Activated CD4-positive, alpha-beta memory T cell treated with anti-CD3 and anti-CD28 coated beads for 36 hours (primary cell): ENCODE measurements around the gene AOC2. TPM values are rescaled to one million over a fixed set of nuclear protein-coding genes. Genes with fewer than 3 reads are reported as not detected.

ENCODE experiments used
- CTCF ChIA-PET: fragments of 350-600 bp; sonication (Branson Sonifier 250); formaldehyde crosslinking; loops from one replicate; lab custom pipeline; 2021; ENCODE audit warnings: antibody characterized with exemption, inconsistent platforms; lab: Charles Lee
- POLR2A ChIA-PET: fragments of 350-600 bp; sonication (Branson Sonifier 250); formaldehyde crosslinking; loops from one replicate; lab custom pipeline; 2021; ENCODE audit warnings: antibody characterized with exemption; lab: Charles Lee
- DNase-seq: peaks from one replicate; pipeline ENCODE4 v3.0.0-alpha.2; 2020
- H3K27ac Mint-ChIP-seq: one replicate; pipeline ENCODE4 v1.8.0; 2021; ENCODE audit warnings: mixed read lengths
- H3K27me3 Mint-ChIP-seq: one replicate; pipeline ENCODE4 v1.8.0; 2021; ENCODE audit warnings: mixed read lengths
- H3K36me3 Mint-ChIP-seq: one replicate; pipeline ENCODE4 v1.8.0; 2021; ENCODE audit warnings: mixed read lengths
- H3K4me1 Mint-ChIP-seq: one replicate; pipeline ENCODE4 v1.8.0; 2021; ENCODE audit warnings: low read depth, mixed read lengths
- H3K4me3 Mint-ChIP-seq: one replicate; pipeline ENCODE4 v1.8.0; 2021; ENCODE audit warnings: mild to moderate bottlenecking, mixed read lengths
- H3K9me3 Mint-ChIP-seq: one replicate; pipeline ENCODE4 v1.8.0; 2021; ENCODE audit warnings: mixed read lengths
- intact Hi-C: fragments of 100-400 bp; cut with micrococcal nuclease; formaldehyde crosslinking; loops from one replicate; pipeline ENCODE4 v1.15.1; 2023
- total RNA-seq, 2 experiments: library from RNA; stranded (reverse); gene quantifications; one replicate each; pipeline ENCODE4 v1.2.3, GENCODE V29; 2021

The AOC2 gene, protein sequence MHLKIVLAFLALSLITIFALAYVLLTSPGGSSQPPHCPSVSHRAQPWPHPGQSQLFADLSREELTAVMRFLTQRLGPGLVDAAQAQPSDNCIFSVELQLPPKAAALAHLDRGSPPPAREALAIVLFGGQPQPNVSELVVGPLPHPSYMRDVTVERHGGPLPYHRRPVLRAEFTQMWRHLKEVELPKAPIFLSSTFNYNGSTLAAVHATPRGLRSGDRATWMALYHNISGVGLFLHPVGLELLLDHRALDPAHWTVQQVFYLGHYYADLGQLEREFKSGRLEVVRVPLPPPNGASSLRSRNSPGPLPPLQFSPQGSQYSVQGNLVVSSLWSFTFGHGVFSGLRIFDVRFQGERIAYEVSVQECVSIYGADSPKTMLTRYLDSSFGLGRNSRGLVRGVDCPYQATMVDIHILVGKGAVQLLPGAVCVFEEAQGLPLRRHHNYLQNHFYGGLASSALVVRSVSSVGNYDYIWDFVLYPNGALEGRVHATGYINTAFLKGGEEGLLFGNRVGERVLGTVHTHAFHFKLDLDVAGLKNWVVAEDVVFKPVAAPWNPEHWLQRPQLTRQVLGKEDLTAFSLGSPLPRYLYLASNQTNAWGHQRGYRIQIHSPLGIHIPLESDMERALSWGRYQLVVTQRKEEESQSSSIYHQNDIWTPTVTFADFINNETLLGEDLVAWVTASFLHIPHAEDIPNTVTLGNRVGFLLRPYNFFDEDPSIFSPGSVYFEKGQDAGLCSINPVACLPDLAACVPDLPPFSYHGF
- total RNA-seq, result 1 to 10 TPM; 1.7 to 2.0 TPM

DNA sequence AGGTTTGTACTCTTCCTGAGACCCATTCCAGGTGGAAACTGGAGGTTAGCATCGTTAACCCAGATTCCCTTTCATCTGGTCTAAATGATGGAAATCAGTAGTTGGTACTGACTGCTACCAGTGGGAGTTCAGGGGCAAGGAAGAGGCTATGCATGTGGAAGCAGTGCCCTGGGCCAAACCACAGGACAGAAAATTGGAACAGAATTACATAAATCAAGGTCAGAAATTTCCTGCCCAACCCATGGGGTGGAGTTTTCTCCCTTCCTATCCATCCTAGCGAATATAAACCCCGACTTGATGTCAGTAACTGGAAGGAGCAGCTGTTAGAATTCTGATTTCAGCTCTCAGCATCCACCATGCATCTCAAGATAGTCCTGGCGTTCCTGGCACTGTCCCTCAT is at the start of gene AOC2:
TSS of gene AOC2 (plus strand) at position 310 of the 400 bp plus-strand sequence. CDS start at position 357, 47 bp downstream.
- CTCF ChIA-PET, result interaction anchor here (0.6 to 5.0 kb wide), 6 partner anchors 9 to 727 kb away, joined by 3 to 25 read pairs (median 5); partner anchors contain the start of genes PSME3 and RPL27
- peaks cover 40% of the 10 kb centered on the region for H3K36me3 Mint-ChIP-seq
- no peaks in the 10 kb centered on the region for H3K9me3 Mint-ChIP-seq
- no peak within 1 kb of the TSS for H3K4me3 Mint-ChIP-seq
- DNase-seq, result no peak
- H3K27ac Mint-ChIP-seq, result no peak within 1 kb of the TSS
- no peaks in the 10 kb centered on the region for H3K27me3 Mint-ChIP-seq
- POLR2A ChIA-PET, result interaction anchor here (2.5 kb wide), 1 partner anchor 10 kb away, joined by 12 read pairs; no protein-coding TSS in a partner anchor
- intact Hi-C loops, result no loop called here
- peaks cover 16% of the 10 kb centered on the region for H3K4me1 Mint-ChIP-seq

DNA sequence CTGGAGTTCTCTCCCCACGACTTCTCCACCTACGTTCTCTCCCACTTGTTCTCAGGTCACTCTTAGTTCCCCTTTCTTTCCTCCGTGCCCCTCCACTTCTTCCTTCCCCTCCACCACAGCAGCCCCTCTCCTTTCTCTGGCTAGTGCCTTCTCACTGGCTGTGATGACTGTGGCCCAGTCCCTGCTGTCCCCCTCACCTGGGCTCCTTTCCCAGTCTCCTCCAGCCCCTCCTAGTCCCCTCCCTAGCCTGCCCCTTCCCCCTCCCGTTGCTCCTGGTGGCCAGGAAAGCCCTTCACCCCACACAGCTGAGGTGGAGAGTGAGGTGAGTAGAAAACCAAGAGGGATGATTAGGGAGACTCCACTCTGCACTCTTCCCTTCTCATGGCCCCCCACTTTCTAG is 49.3 kb upstream of the AOC2 start:
- Mint-ChIP-seq H3K4me1 (peaks cover 18% of the 10 kb centered on the region), H3K36me3 (peaks cover 4% of the 10 kb centered on the region), H3K27ac (no peak overlapping the region), H3K9me3 (no peaks in the 10 kb centered on the region), H3K27me3 (no peaks in the 10 kb centered on the region), H3K4me3 (no peak overlapping the region)
- intact Hi-C loops, result no loop called here
- ChIA-PET POLR2A (no interaction called here), CTCF (no interaction called here)
- no peak for DNase-seq

DNA sequence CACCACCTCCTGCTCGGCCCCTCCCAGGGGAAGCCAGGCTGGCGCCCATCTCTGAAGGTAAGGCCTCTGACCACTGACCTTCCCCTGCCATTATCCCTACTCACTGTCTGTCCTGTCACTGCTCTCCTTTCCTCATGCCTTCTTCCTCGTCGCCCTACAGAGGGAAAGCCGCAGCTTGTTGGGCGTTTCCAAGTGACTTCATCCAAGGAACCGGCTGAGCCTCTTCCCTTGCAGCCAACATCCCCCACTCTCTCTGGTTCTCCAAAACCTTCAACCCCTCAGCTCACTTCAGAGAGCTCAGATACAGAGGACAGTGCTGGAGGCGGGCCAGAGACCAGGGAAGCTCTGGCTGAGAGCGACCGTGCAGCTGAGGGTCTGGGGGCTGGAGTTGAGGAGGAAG is 48.9 kb upstream of the AOC2 start:
- no peak overlapping the region for H3K27ac Mint-ChIP-seq
- H3K36me3 Mint-ChIP-seq, result peaks cover 4% of the 10 kb centered on the region
- no peak overlapping the region for H3K4me3 Mint-ChIP-seq
- DNase-seq, result no peak
- intact Hi-C loops, result no loop called here
- CTCF ChIA-PET, result interaction anchor here (1.2 kb wide), 1 partner anchor 28 kb away, joined by 3 read pairs; the partner anchor contains the start of gene BECN1
- H3K27me3 Mint-ChIP-seq, result no peaks in the 10 kb centered on the region
- peaks cover 18% of the 10 kb centered on the region for H3K4me1 Mint-ChIP-seq
- H3K9me3 Mint-ChIP-seq, result no peaks in the 10 kb centered on the region
- POLR2A ChIA-PET, result no interaction called here

DNA sequence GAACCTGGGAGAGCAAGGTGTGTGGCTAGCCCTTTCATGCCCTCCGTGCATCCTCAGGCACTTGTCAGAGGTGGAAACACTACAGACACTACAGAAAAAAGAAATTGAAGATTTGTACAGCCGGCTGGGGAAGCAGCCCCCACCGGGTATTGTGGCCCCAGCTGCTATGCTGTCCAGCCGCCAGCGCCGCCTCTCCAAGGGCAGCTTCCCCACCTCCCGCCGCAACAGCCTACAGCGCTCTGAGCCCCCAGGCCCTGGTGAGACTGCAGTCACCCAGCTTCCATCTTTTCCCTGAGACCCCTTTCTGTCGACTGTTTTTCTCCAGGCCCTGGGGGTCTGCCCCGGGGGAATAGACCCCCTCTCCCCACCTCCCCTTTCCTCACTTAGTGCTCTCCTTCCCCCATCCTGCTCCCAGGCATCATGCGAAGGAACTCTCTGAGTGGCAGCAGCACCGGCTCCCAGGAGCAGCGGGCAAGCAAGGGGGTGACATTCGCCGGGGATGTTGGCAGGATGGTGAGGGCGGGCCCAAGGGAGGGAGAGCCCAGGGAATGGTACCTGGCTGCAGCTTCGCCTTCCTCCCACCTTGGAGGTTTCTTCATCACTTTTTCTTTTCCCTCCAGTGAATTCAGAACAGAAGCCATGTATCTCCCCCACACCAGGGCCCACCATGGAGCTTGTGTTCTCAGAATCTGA is 48.2 kb upstream of the AOC2 start:
- CTCF ChIA-PET, result interaction anchor here (1.2 kb wide), 1 partner anchor 28 kb away, joined by 3 read pairs; the partner anchor contains the start of gene BECN1
- Mint-ChIP-seq H3K4me3 (no peak overlapping the region), H3K9me3 (no peaks in the 10 kb centered on the region), H3K27me3 (no peaks in the 10 kb centered on the region), H3K4me1 (peaks cover 18% of the 10 kb centered on the region), H3K27ac (no peak overlapping the region), H3K36me3 (peaks cover 4% of the 10 kb centered on the region)
- intact Hi-C loops, result no loop called here
- DNase-seq, result no peak
- POLR2A ChIA-PET, result no interaction called here

DNA sequence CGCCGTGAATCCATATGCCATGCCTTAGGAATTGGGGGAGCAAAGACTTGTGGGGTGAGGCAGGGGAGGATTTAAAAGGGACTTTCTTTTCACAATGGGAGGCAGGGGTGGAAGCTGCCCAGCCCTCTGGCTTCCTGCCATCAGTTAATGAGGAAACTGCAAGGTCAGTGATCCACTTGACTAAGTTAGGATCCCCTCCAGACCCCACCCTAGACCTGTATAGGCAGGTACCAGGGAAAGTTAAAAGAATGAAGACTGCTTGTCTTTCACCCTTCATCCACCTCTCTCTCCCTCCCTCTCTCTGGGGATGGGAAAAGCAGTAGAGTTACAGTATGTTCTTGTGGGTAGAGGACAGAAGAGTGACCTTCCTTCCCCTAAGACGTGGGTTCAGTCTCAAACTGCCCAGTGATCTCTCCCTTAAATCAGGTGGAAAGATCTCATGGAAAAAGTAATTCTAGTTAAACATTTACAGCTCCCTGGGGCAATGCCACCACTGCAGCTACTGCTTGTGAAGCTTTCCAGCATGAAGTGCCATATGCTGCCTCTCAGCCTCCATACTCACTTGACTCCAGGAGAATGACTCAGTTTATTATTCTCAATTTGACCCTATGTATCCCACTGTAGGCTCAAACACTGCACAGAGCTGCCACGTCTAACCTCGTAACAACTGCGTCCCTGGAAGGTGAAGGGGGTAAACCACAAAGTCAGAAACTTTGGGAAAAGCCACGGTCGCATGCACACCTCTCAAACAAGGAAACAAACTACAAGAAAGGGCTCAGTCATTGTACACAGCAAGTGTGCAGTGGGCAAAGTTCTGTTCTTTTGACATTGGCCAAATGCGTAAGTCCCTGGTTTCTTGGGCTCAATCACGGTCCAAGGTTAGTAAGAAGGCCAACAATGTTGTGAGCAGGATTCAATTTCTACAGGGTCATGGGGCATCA is 47.0 kb upstream of the AOC2 start:
- Mint-ChIP-seq H3K36me3 (peaks cover 4% of the 10 kb centered on the region), H3K9me3 (no peaks in the 10 kb centered on the region), H3K27me3 (no peaks in the 10 kb centered on the region), H3K4me1 (peaks cover 18% of the 10 kb centered on the region), H3K4me3 (peak overlapping the region; percentile 90), H3K27ac (no peak overlapping the region)
- CTCF ChIA-PET, result interaction anchor here (0.6 to 1.4 kb wide), 4 partner anchors 21 to 27 kb away, joined by 3 to 5 read pairs (median 4); partner anchors contain the start of genes BECN1 and VPS25
- POLR2A ChIA-PET, result interaction anchor here (1.0 to 1.8 kb wide), 2 partner anchors 36 to 114 kb away, joined by 3 to 4 read pairs; partner anchors contain the start of gene PSME3
- DNase-seq, result no peak
- intact Hi-C loops, result no loop called here

DNA sequence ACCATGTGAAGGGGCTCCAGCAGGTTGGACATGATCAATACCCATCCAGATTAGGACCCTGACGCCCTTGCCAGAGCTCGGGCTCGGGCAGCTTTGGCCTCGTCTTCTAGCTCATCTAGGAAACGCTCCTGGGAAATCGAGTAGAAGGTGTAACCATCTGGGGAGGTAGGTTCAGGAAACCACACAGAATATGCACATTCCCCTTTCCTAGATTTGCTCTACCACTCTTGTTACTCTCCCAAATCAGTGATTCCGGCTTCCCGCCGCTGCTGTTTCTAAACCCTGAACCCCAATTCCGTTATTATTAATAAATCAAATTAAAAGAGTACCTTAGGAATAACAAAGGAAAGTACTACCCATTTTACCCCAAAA is 46.4 kb upstream of the AOC2 start:
- no peaks in the 10 kb centered on the region for H3K9me3 Mint-ChIP-seq
- H3K4me1 Mint-ChIP-seq, result peaks cover 18% of the 10 kb centered on the region
- ChIA-PET CTCF (interaction anchor here (0.6 to 1.4 kb wide), 6 partner anchors 20 to 780 kb away, joined by 3 to 5 read pairs (median 4); partner anchors contain the start of genes BECN1 and VPS25), POLR2A (interaction anchor here (1.0 to 1.8 kb wide), 4 partner anchors 24 to 518 kb away, joined by 3 to 7 read pairs (median 4); partner anchors contain the start of genes PSME3 and VPS25)
- H3K36me3 Mint-ChIP-seq, result peaks cover 4% of the 10 kb centered on the region
- peak overlapping the region; percentile 90 for H3K4me3 Mint-ChIP-seq
- intact Hi-C loops, result no loop called here
- DNase-seq, result no peak
- H3K27ac Mint-ChIP-seq, result no peak overlapping the region
- H3K27me3 Mint-ChIP-seq, result no peaks in the 10 kb centered on the region

DNA sequence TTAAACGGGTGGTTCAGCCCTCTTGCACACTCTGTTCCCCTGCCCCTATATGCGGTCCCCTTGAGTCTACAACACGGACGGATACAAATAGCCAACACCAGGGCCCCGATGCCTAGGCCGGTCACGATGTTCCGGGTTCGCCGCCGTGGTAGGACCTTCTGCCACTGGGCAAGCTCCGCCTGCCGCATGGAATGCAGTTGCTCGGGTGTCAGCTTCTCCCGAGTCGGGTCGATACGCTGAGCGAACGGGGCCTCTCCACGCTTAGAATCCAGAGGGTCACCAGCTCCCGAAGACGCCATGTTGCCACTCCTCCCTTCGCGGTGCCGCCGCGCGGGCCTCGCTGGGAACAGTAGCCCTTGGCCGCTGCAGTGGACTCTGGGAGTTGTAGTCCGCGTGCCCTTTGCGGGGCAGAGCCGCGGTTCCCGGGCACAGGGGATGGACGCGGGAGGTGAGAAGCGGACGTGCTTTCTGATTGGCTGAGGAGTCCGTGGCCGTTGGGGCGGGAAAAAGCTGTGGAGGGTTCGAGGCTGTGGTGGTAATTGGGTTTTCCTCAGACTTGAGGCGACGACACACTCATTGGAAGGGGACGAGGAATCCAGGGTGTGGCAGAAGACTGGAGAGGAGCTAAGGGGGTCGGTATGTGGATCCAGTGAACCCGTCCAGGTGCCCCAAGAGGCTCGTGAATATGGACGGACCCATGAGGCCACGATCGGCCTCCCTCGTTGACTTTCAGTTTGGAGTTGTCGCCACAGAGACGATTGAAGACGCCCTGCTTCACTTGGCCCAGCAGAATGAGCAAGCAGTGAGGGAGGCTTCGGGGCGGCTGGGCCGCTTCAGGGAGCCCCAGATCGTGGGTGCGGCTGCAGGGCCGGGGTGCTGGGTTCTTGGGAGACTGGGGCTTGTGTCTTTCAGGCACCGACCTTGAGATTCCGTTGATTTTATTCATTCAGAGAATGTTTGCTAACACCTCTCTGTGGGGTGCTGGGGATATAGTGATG is 45.7 kb upstream of the AOC2 start, which contains the start of the genes CNTD1 and COA3:
TSS of gene CNTD1 (plus strand) at position 479 of the 998 bp plus-strand sequence. CDS start at position 686, 207 bp downstream.
TSS of gene COA3 (minus strand) at position 322 of the 998 bp plus-strand sequence. CDS start at position 299, 23 bp downstream.
- CTCF ChIA-PET, result interaction anchor here (0.6 to 1.4 kb wide), 6 partner anchors 19 to 780 kb away, joined by 3 to 5 read pairs (median 4); partner anchors contain the start of genes BECN1 and VPS25

DNA sequence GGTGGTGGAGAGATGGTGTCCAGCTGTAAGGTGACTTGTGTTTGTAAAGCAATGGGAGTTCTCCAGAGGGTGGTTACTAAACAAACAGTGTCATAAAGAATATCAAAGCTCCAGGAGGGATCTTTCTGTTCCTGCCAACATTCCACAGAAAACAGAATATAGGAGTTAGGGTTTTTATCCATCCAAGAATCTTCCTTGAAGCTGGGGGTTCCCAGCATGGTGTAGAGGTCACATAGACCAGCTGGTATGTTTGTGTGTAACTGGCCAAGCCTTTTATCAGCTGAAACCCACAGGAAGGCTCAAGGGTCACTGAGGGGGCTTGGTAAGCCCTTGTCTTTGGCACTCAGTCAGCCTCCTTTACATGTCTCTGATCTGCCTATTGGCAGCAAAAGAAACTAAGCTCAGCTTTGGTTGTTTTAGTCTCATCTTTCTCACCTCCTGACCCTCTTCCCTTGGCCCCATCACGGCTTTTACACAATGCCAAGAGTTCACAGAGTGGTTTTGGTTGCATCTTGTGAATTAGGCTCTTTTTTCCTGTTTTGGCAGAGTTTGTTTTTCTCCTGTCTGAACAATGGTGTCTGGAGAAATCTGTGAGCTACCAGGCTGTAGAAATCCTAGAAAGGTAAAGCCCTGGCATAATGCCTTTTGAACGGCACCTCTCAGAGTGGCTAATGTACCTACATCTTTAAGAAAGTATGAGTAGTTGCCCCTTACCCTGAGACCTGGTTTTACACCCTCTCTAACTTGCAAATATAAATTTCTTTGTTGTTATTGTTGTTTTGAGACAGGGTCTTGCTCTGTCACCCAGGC is 41.1 kb upstream of the AOC2 start:
- H3K4me1 Mint-ChIP-seq, result peaks cover 7% of the 10 kb centered on the region
- no peaks in the 10 kb centered on the region for H3K36me3 Mint-ChIP-seq
- H3K4me3 Mint-ChIP-seq, result no peak overlapping the region
- no peaks in the 10 kb centered on the region for H3K9me3 Mint-ChIP-seq
- ChIA-PET POLR2A (no interaction called here), CTCF (interaction anchor here (1.2 to 3.6 kb wide), 4 partner anchors 17 to 40 kb away, joined by 4 to 14 read pairs (median 6); partner anchors contain the start of gene BECN1)
- intact Hi-C loops, result no loop called here
- peak overlapping the region; percentile 38 for H3K27ac Mint-ChIP-seq
- DNase-seq, result no peak
- H3K27me3 Mint-ChIP-seq, result no peaks in the 10 kb centered on the region

More for the DNA sequence above, 45.7 kb upstream of the AOC2 start, which contains the start of the genes CNTD1 and COA3:
- Mint-ChIP-seq H3K27ac (peak within 1 kb of the TSS; percentile 50), H3K36me3 (peaks cover 4% of the 10 kb centered on the region), H3K4me3 (peak within 1 kb of the TSS; percentile 90), H3K4me1 (peaks cover 18% of the 10 kb centered on the region), H3K9me3 (no peaks in the 10 kb centered on the region), H3K27me3 (no peaks in the 10 kb centered on the region)
- peak; percentile 90 for DNase-seq
- POLR2A ChIA-PET, result interaction anchor here (1.0 to 1.8 kb wide), 4 partner anchors 25 to 518 kb away, joined by 3 to 7 read pairs (median 4); partner anchors contain the start of genes PSME3 and VPS25
- intact Hi-C loops, result no loop called here

DNA sequence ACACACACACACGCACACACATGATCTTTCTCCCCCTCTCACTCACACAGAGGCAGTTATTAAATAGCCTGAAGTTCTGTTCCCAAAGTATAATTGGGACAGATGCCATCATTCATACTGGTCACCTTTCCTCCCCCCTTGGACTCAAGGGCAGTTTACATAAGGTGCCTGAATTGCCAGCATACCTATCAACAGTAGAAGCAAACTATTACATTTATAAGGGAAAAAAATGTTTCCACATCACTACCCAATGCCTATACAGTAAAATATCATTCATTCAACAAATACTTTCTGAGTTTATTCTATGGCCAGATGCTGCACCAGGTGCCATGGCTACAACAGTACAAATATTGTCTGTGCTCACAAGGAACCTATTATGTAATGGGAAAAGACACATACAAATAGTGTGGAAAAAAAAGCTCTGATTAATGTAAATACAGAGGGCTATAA is 39.4 kb upstream of the AOC2 start:
- DNase-seq, result no peak
- Mint-ChIP-seq H3K4me3 (no peak overlapping the region), H3K9me3 (no peaks in the 10 kb centered on the region), H3K4me1 (no peaks in the 10 kb centered on the region), H3K27me3 (no peaks in the 10 kb centered on the region), H3K27ac (no peak overlapping the region), H3K36me3 (no peaks in the 10 kb centered on the region)
- ChIA-PET POLR2A (no interaction called here), CTCF (interaction anchor here (1.0 to 1.7 kb wide), 2 partner anchors 13 to 19 kb away, joined by 3 to 6 read pairs; partner anchors contain the start of gene BECN1)
- intact Hi-C loops, result no loop called here
